NCI-H1105 (cell line): ENCODE measurements around the gene MUCL1.

Source experiments
- DNase-seq: peaks from one replicate; lab custom pipeline; 2025; lab: John Stamatoyannopoulos, UW

The MUCL1 gene

GRCh38 chr12:54891717-54892478 lies 37.6 kb downstream of the MUCL1 start:
- peak; percentile 74 for DNase-seq
